ENCODE results near the gene MAD1L1. TPM values are rescaled to one million over a fixed set of nuclear protein-coding genes. Genes with fewer than 3 reads are reported as not detected.
A peak's percentile ranks its signal among the peaks of the same experiment; 100 is the strongest.

MAD1L1 gene
- total and polyA plus RNA-seq, 2 of the 13 experiments (the other 11 are each of a cell fraction or from before 2014, with no cell fraction given), result 17.4 to 64.7 TPM

DNA sequence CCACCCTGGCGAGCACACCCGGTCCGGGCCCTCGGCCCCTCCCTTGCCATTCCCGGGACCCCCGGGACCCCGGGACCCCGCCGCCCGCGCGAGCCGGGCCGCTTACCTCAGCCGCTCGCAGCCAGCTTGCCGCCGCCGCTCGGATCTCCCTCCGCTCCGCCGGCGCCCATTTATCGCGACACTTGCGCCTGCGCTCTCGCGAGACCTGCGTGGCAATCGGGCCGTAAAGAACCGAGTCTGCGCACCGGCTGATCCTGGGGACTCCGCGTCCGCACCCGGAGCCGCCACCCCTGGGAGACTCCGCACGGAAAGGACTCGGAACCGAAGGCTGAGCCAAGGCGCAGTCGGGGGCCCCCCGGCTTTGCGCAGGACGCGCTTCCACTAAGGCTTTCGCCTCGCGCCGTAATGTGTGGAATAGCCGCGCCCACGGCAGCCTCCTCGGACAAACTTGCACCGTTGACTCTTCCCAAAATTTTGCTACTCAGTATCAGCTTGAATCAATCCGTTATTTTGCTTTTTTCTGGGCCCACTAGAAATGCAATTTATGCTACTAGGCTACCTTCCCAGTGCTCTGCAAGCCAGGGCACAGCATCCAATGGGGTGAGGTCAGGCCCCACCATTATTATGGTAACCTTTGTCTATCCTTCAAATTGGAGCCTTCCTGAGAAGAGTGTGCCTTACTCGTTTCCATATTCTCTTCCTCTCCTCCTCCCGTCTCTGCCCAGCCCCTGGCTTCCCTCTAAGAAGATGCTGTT lies at the start of gene MAD1L1 (continued):
- no peak; the same call in 1 of the 2 replicates for TF ChIP-seq ZNF460 (CRISPR knock-in tag; IDR thresholded peaks at IDR 0.05; ENCODE audit: borderline replicate concordance)
- TF ChIP-seq, protein P1, sequence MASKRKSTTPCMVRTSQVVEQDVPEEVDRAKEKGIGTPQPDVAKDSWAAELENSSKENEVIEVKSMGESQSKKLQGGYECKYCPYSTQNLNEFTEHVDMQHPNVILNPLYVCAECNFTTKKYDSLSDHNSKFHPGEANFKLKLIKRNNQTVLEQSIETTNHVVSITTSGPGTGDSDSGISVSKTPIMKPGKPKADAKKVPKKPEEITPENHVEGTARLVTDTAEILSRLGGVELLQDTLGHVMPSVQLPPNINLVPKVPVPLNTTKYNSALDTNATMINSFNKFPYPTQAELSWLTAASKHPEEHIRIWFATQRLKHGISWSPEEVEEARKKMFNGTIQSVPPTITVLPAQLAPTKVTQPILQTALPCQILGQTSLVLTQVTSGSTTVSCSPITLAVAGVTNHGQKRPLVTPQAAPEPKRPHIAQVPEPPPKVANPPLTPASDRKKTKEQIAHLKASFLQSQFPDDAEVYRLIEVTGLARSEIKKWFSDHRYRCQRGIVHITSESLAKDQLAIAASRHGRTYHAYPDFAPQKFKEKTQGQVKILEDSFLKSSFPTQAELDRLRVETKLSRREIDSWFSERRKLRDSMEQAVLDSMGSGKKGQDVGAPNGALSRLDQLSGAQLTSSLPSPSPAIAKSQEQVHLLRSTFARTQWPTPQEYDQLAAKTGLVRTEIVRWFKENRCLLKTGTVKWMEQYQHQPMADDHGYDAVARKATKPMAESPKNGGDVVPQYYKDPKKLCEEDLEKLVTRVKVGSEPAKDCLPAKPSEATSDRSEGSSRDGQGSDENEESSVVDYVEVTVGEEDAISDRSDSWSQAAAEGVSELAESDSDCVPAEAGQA (IDR thresholded peaks at IDR 0.05; ENCODE audit: low read depth), result no peak
- TF ChIP-seq, protein P1 (CRISPR knock-in tag; IDR thresholded peaks at IDR 0.05; ENCODE audit: borderline replicate concordance), result no peak
- TF ChIP-seq, protein P2, sequence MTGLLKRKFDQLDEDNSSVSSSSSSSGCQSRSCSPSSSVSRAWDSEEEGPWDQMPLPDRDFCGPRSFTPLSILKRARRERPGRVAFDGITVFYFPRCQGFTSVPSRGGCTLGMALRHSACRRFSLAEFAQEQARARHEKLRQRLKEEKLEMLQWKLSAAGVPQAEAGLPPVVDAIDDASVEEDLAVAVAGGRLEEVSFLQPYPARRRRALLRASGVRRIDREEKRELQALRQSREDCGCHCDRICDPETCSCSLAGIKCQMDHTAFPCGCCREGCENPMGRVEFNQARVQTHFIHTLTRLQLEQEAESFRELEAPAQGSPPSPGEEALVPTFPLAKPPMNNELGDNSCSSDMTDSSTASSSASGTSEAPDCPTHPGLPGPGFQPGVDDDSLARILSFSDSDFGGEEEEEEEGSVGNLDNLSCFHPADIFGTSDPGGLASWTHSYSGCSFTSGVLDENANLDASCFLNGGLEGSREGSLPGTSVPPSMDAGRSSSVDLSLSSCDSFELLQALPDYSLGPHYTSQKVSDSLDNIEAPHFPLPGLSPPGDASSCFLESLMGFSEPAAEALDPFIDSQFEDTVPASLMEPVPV (CRISPR knock-in tag; IDR thresholded peaks at IDR 0.05), result no peak; the same call in 1 of the 2 replicates
- TF ChIP-seq, protein P3, sequence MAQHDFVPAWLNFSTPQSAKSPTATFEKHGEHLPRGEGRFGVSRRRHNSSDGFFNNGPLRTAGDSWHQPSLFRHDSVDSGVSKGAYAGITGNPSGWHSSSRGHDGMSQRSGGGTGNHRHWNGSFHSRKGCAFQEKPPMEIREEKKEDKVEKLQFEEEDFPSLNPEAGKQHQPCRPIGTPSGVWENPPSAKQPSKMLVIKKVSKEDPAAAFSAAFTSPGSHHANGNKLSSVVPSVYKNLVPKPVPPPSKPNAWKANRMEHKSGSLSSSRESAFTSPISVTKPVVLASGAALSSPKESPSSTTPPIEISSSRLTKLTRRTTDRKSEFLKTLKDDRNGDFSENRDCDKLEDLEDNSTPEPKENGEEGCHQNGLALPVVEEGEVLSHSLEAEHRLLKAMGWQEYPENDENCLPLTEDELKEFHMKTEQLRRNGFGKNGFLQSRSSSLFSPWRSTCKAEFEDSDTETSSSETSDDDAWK (CRISPR knock-in tag; IDR thresholded peaks at IDR 0.05), result no peak
- no peak for TF ChIP-seq RBAK (CRISPR knock-in tag; IDR thresholded peaks at IDR 0.05)
- peak; percentile 68 for TF ChIP-seq EED (CRISPR knock-in tag; IDR thresholded peaks at IDR 0.05)
- TF ChIP-seq MZF1 (CRISPR knock-in tag; IDR thresholded peaks at IDR 0.05; ENCODE audit: borderline replicate concordance), result no peak
- TF ChIP-seq GATAD2A (CRISPR knock-in tag; IDR thresholded peaks at IDR 0.05), result 0 out of 2 replicates have a peak, but pooled peaks have one; percentile 12
- TF ChIP-seq NFE2L1 (CRISPR knock-in tag; IDR thresholded peaks at IDR 0.05; ENCODE audit: borderline replicate concordance), result no peak
- TF ChIP-seq, protein P4, sequence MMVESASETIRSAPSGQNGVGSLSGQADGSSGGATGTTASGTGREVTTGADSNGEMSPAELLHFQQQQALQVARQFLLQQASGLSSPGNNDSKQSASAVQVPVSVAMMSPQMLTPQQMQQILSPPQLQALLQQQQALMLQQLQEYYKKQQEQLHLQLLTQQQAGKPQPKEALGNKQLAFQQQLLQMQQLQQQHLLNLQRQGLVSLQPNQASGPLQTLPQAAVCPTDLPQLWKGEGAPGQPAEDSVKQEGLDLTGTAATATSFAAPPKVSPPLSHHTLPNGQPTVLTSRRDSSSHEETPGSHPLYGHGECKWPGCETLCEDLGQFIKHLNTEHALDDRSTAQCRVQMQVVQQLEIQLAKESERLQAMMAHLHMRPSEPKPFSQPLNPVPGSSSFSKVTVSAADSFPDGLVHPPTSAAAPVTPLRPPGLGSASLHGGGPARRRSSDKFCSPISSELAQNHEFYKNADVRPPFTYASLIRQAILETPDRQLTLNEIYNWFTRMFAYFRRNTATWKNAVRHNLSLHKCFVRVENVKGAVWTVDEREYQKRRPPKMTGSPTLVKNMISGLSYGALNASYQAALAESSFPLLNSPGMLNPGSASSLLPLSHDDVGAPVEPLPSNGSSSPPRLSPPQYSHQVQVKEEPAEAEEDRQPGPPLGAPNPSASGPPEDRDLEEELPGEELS (CRISPR knock-in tag; IDR thresholded peaks at IDR 0.05), result peak; percentile 37
- TF ChIP-seq ZBTB8A (CRISPR knock-in tag; IDR thresholded peaks at IDR 0.05; ENCODE audit: borderline replicate concordance, low read depth), result no peak
- no peak for TF ChIP-seq SYNCRIP (IDR thresholded peaks at IDR 0.05; ENCODE audit: insufficient read depth, low read depth, low read length)
- no peak; the same call in 1 of the 2 replicates for TF ChIP-seq SAFB2 (CRISPR knock-in tag; IDR thresholded peaks at IDR 0.05; ENCODE audit: borderline replicate concordance, low read depth)
- no peak; the same call in 1 of the 2 replicates for TF ChIP-seq FOSL2 (CRISPR knock-in tag; IDR thresholded peaks at IDR 0.05)
- no peak for TF ChIP-seq ZNF629 (CRISPR knock-in tag; conservative IDR thresholded peaks at IDR 0.05)
- TF ChIP-seq PLRG1 (conservative IDR thresholded peaks at IDR 0.05), result no peak
- no peak; the same call in 1 of the 2 replicates for TF ChIP-seq TMF1 (CRISPR knock-in tag; IDR thresholded peaks at IDR 0.05; ENCODE audit: low read depth)
- no peak for TF ChIP-seq JDP2 (CRISPR knock-in tag; IDR thresholded peaks at IDR 0.05; ENCODE audit: borderline replicate concordance)

All from HepG2 (cell line).